ENCODE measurements around the gene SHC3. TPM values are rescaled to one million over a fixed set of nuclear protein-coding genes. Genes with fewer than 3 reads are reported as not detected.
A peak's percentile ranks its signal among the peaks of the same experiment; 100 is the strongest.

Gene SHC3
- total RNA-seq, 8 experiments from 2014 or later: 4.6 to 40.7 (median 10.7) TPM

DNA sequence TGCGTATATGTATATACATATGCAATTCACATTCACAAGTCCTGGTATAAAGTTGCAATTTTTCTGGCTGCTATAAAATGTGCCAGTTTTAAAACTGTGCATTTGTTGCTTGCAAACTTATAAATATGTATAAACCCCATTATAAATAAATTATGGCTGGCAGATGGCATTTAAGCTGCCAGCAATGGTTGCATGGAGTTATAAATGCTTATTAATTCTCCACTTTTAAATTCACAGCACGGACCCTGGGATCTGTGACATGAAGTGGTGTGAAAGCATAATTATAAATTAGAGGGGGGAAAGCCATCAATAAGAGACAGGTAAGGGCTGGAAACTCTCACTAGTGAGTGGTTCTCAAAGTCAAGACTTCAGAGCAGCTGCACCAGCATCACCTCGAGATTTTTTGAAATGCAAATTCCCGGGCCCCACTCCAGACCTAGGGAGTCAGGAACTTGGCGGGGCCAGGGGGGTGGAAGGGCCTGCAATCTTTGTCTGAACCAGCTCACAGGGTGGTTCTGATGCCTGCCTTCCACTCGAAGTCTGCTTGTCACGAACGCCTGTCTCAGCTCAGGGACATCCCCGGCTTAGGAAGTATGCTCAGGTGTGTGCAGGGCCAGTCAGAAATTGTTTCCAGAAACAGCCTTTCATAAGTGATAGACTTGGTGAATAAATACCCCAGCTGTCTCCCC lies 170.4 kb downstream of the SHC3 start:
- Histone ChIP-seq H3K4me1 (replicated peaks in 1 of 2) (peaks cover 0 to 9% of the 10 kb centered on the region in 2 donors), H3K27ac (no peak overlapping the region), H3K4me3 (peak overlapping the region in 1 of 5 donors; percentile 14)
- WGBS, 10 experiments: 0 to 100% (median 38%) methylated on average over 1 to 4 of the region's 9 CpGs; no CpG with 5 or more reads in 2 of the 10 experiments
- in situ Hi-C loops (cut with MboI; ENCODE audit: low pct_unique_long_range_greater_than_20kb in 2 of 9, low sequenced_read_pairs in 9 of 9, unreplicated experiment in 9 of 9): loop anchor here in 5 of 9 experiments (10.0 to 25.0 kb wide), 5 partner anchors 279 to 1323 kb away; no protein-coding TSS in a partner anchor
- ATAC-seq (replicated peaks in 6 of 8): peak in 4 of 8 experiments; percentile 11 to 71 (median 42)

DNA sequence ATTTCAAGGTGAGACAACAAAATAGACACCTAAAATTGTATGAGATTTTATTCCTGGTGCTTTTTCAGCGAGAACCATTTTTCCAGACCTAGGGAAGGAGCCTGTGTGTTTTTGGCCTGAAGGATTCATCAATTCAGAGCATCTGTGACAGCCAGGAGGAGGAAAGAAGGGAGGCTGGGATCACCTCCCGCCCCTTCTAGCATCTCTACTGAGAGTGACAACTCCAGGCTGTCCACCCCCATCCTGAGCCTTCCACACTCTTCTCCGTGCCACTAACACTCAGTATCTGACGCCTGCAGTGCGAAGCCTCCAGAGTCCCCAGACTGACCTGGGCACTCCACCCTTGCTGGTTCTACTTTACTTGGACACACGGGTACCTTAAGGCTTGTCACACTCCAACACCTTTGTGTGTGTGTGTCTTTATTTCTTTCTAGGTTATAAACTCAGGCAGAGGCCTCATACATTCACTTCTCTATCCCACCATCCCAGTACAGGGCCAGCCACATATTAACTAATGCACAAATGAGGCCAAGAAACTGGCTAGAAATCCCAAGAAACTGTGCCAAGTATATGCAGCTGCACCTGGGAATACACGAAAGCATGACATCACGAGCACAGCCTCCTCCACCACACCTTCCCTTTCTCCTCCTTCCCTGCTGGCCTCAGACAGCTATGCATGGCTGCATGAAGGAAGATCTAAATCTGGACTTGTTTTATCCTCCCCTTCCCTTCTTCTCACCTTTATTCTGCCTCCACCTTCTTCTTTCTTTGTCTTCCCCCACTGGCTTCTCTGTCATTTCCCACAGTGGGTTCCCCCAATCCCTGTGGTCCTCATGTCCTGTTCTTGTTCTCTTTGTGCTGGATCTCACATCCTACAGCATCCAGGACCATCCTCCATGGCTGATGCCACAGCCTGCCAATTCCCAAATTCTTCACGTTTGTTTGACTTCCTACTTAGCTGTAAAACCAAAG lies 171.3 kb downstream of the SHC3 start:
- Histone ChIP-seq H3K27ac (no peak overlapping the region), H3K4me3 (peak overlapping the region in 1 of 5 donors; percentile 14), H3K4me1 (replicated peaks in 1 of 2) (peaks cover 0 to 9% of the 10 kb centered on the region in 2 donors)
- ATAC-seq (replicated peaks in 6 of 8): peak in 3 of 8 experiments; percentile 45 to 75 (median 62)
- in situ Hi-C loops (cut with MboI; ENCODE audit: low pct_unique_long_range_greater_than_20kb in 2 of 9, low sequenced_read_pairs in 9 of 9, unreplicated experiment in 9 of 9): loop anchor here in 5 of 9 experiments (10.0 to 25.0 kb wide), 5 partner anchors 280 to 1322 kb away; no protein-coding TSS in a partner anchor
- WGBS, 10 experiments: 0 to 100% (median 81%) methylated on average over 1 to 9 of the region's 9 CpGs; no CpG with 5 or more reads in 1 of the 10 experiments

DNA sequence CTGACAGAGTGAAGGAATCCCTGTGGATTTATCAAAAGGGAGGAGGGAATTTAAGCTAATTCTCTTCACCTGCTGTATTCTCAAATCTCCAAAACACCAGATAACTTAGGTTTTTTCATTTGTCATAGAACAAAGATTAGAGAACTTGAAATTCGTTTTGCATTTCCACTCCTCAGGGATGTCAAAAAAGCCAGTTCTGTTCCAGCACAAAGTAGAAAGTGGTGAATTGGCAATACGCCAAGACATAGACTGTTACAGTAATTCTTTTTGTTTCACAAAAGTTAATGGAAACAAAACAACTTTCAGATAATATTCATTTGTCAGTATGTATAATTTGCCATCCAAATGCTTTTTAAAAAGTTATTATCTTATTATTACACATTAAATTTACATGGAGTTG lies 172.4 kb downstream of the SHC3 start:
- in situ Hi-C loops (cut with MboI; ENCODE audit: low pct_unique_long_range_greater_than_20kb in 2 of 9, low sequenced_read_pairs in 9 of 9, unreplicated experiment in 9 of 9): loop anchor here in 5 of 9 experiments (10.0 to 25.0 kb wide), 5 partner anchors 281 to 1321 kb away; no protein-coding TSS in a partner anchor
- no peak for ATAC-seq (replicated peaks in 6 of 8)
- Histone ChIP-seq H3K4me1 (replicated peaks in 1 of 2) (peaks cover 0 to 9% of the 10 kb centered on the region in 2 donors), H3K27ac (no peak overlapping the region), H3K4me3 (no peak overlapping the region)
- 0 to 86% (median 53%) methylated on average over 1 to 2 of the region's 2 CpGs; no CpG with 5 or more reads in 1 of the 10 experiments for WGBS, 10 experiments

- Histone ChIP-seq H3K4me1 (replicated peaks in 1 of 2) (peaks cover 8 to 13% of the 10 kb centered on the region in 2 donors), H3K4me3 (no peak overlapping the region), H3K27ac (no peak overlapping the region)
- in situ Hi-C loops (cut with MboI; ENCODE audit: low pct_unique_long_range_greater_than_20kb in 2 of 9, low sequenced_read_pairs in 9 of 9, unreplicated experiment in 9 of 9): loop anchor here in 5 of 9 experiments (10.0 to 25.0 kb wide), 5 partner anchors 282 to 1321 kb away; no protein-coding TSS in a partner anchor
- ATAC-seq (replicated peaks in 6 of 8): no peak
- WGBS, 10 experiments: 50 to 100% (median 67%) methylated on average over 1 to 9 of the region's 9 CpGs; no CpG with 5 or more reads in 1 of the 10 experiments
Observed at GRCh38 chr9:89005323-89005722, 173.3 kb downstream of the SHC3 start.

DNA sequence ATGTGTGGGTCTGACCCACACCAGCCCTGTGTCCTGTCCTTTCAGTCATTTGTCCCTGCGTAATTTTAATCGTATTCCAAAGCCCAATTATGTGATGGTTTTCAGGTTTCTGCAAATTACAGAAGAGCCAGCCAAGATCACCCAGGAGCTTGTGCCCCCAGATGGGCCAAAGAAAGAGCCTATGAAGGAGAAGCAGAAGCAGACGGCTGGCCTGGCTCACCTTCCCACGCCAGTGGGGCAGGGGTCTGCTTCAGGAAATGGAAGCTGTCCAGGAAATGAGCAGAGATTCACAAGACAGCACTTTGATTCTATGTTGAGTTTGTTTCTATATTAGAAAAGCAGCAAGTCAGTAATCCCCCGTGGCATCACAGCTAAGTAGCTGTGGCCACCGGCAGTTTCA lies 175.6 kb downstream of the SHC3 start:
- in situ Hi-C loops (cut with MboI; ENCODE audit: low pct_unique_long_range_greater_than_20kb in 2 of 9, low sequenced_read_pairs in 9 of 9, unreplicated experiment in 9 of 9): loop anchor here in 5 of 9 experiments (10.0 to 25.0 kb wide), 5 partner anchors 284 to 1318 kb away; no protein-coding TSS in a partner anchor
- WGBS, 10 experiments: 87 to 100% (median 100%) methylated on average over 1 to 6 of the region's 6 CpGs; no CpG with 5 or more reads in 2 of the 10 experiments
- no peak overlapping the region for H3K4me3 ChIP-seq
- H3K27ac ChIP-seq: no peak overlapping the region
- ATAC-seq (replicated peaks in 6 of 8): no peak
- peaks cover 15 to 16% of the 10 kb centered on the region in 2 donors for H3K4me1 ChIP-seq (replicated peaks in 1 of 2)

- no peak overlapping the region for H3K27ac ChIP-seq
- peaks cover 13 to 16% of the 10 kb centered on the region in 2 donors for H3K4me1 ChIP-seq (replicated peaks in 1 of 2)
- H3K4me3 ChIP-seq: no peak overlapping the region
- WGBS, 10 experiments: 87 to 100% (median 94%) methylated on average over 3 to 21 of the region's 27 CpGs; no CpG with 5 or more reads in 2 of the 10 experiments
- no peak for ATAC-seq (replicated peaks in 6 of 8)
- in situ Hi-C loops (cut with MboI; ENCODE audit: low pct_unique_long_range_greater_than_20kb in 2 of 9, low sequenced_read_pairs in 9 of 9, unreplicated experiment in 9 of 9): loop anchor here in 5 of 9 experiments (10.0 to 25.0 kb wide), 5 partner anchors 285 to 1317 kb away; no protein-coding TSS in a partner anchor
Observed at GRCh38 chr9:89001917-89002540, 176.6 kb downstream of the SHC3 start.

- H3K4me1 ChIP-seq (replicated peaks in 1 of 2): peaks cover 13 to 16% of the 10 kb centered on the region in 2 donors
- H3K4me3 ChIP-seq: no peak overlapping the region
- H3K27ac ChIP-seq: no peak overlapping the region
- ATAC-seq (replicated peaks in 6 of 8): peak; percentile 74 to 90 (median 84)
- in situ Hi-C loops (cut with MboI; ENCODE audit: low pct_unique_long_range_greater_than_20kb in 2 of 9, low sequenced_read_pairs in 9 of 9, unreplicated experiment in 9 of 9): loop anchor here in 5 of 9 experiments (10.0 to 25.0 kb wide), 5 partner anchors 286 to 1316 kb away; no protein-coding TSS in a partner anchor
- WGBS, 10 experiments: 3 to 95% (median 31%) methylated on average over 4 to 16 of the region's 52 CpGs
Observed at GRCh38 chr9:89000973-89001916, 177.4 kb downstream of the SHC3 start.

DNA sequence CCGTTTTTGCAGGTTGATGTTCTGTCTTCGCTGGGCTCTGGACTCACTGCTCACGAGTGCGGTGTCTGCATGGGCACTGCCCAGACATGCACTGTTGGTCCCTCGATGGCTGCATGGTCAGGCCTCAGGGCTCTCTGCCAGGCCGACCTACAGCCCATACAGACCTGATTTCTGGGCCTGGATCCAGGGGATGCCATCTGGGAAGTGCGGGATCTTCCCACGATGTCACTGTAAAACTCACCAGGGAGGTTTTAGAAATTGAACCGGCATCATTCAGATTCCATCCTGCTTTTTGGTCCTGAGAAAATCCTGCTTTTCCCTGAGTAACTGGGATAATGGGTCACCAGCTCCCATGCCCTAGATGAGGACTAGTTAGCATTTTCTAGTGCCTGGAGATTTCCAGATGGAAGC lies 178.2 kb downstream of the SHC3 start:
- 80 to 100% (median 90%) methylated on average over 1 to 6 of the region's 9 CpGs; no CpG with 5 or more reads in 3 of the 10 experiments for WGBS, 10 experiments
- ATAC-seq (replicated peaks in 6 of 8): peak in 1 of 8 experiments; percentile 2
- H3K27ac ChIP-seq: no peak overlapping the region
- no peak overlapping the region for H3K4me3 ChIP-seq
- in situ Hi-C loops (cut with MboI; ENCODE audit: low pct_unique_long_range_greater_than_20kb in 2 of 9, low sequenced_read_pairs in 9 of 9, unreplicated experiment in 9 of 9): loop anchor here in 5 of 9 experiments (10.0 to 25.0 kb wide), 5 partner anchors 287 to 1316 kb away; no protein-coding TSS in a partner anchor
- peaks cover 13 to 16% of the 10 kb centered on the region in 2 donors for H3K4me1 ChIP-seq (replicated peaks in 1 of 2)

- 0 to 87% (median 41%) methylated on average over 1 to 5 of the region's 9 CpGs; no CpG with 5 or more reads in 6 of the 10 experiments for WGBS, 10 experiments
- in situ Hi-C loops (cut with MboI; ENCODE audit: low pct_unique_long_range_greater_than_20kb in 2 of 9, low sequenced_read_pairs in 9 of 9, unreplicated experiment in 9 of 9): loop anchor here in 4 of 9 experiments (25.0 kb wide), 4 partner anchors 162 to 1312 kb away; no protein-coding TSS in a partner anchor
- peaks cover 13 to 16% of the 10 kb centered on the region in 2 donors for H3K4me1 ChIP-seq (replicated peaks in 1 of 2)
- H3K27ac ChIP-seq: no peak overlapping the region
- H3K4me3 ChIP-seq: no peak overlapping the region
- ATAC-seq (replicated peaks in 6 of 8): peak in 7 of 8 experiments; percentile 11 to 86 (median 78)
Observed at GRCh38 chr9:88998911-88999310, 179.7 kb downstream of the SHC3 start.

- peak in 4 of 8 experiments; percentile 1 to 7 (median 4) for ATAC-seq (replicated peaks in 6 of 8)
- Histone ChIP-seq H3K4me1 (replicated peaks in 1 of 2) (peaks cover 13 to 16% of the 10 kb centered on the region in 2 donors), H3K4me3 (no peak overlapping the region), H3K27ac (no peak overlapping the region)
- WGBS, 10 experiments: 0 to 50% (median 20%) methylated on average over 1 to 2 of the region's 2 CpGs; no CpG with 5 or more reads in 5 of the 10 experiments
- in situ Hi-C loops (cut with MboI; ENCODE audit: low pct_unique_long_range_greater_than_20kb in 2 of 9, low sequenced_read_pairs in 9 of 9, unreplicated experiment in 9 of 9): loop anchor here in 4 of 9 experiments (25.0 kb wide), 4 partner anchors 161 to 1311 kb away; no protein-coding TSS in a partner anchor
Observed at GRCh38 chr9:88998503-88998902, 180.1 kb downstream of the SHC3 start.

DNA sequence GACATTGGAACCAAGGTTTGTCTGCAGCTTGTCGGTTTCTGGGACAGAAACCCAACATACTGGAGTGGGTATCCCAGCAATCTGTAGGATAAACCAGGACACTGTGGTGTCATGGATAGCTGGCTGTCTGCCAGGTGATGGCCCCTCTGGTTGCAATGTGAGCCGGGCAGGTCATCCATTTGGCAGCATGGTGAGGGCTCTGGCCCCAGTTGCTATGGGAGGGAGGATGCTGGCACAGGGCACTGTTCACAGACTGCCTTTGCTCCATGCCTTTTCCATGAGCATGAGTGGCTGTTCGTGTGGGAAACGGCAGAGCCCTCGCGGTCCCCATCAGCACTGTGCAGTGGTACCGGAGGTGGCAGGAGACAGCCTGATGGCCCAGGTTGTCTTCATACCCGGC lies 181.0 kb downstream of the SHC3 start:
- Histone ChIP-seq H3K4me3 (no peak overlapping the region), H3K4me1 (replicated peaks in 1 of 2) (peaks cover 13 to 16% of the 10 kb centered on the region in 2 donors), H3K27ac (no peak overlapping the region)
- WGBS, 10 experiments: 50 to 100% (median 100%) methylated on average over 1 to 2 of the region's 8 CpGs; no CpG with 5 or more reads in 2 of the 10 experiments
- peak in 1 of 8 experiments; percentile 19 for ATAC-seq (replicated peaks in 6 of 8)
- in situ Hi-C loops (cut with MboI; ENCODE audit: low pct_unique_long_range_greater_than_20kb in 2 of 9, low sequenced_read_pairs in 9 of 9, unreplicated experiment in 9 of 9): loop anchor here in 4 of 9 experiments (25.0 kb wide), 4 partner anchors 160 to 1310 kb away; no protein-coding TSS in a partner anchor

Measured in motor neuron (in vitro differentiated cells).